Endothelial cell of hepatic sinusoid (primary cell): ENCODE data around the gene MTCL1.

Source experiments
- in situ Hi-C: cut with HindIII; loops from 2 replicates; pipeline ENCODE4 v1.10.0; 2017; ENCODE audit warnings: low sequenced_read_pairs

MTCL1 gene

GRCh38 chr18:8825729-8826375 is 120.5 kb downstream of the MTCL1 start:
- in situ Hi-C loops, result no loop called here

- in situ Hi-C loops, result no loop called here
Observed at GRCh38 chr18:8826514-8826913, 121.2 kb downstream of the MTCL1 start.

GRCh38 chr18:8826971-8827370 is 121.6 kb downstream of the MTCL1 start:
- in situ Hi-C loops, result no loop called here

- in situ Hi-C loops, result no loop called here
Observed at GRCh38 chr18:8828300-8828699, 122.9 kb downstream of the MTCL1 start.

GRCh38 chr18:8828798-8829197 is 123.4 kb downstream of the MTCL1 start:
- in situ Hi-C loops, result no loop called here

GRCh38 chr18:8830067-8831060 is 125.0 kb downstream of the MTCL1 start:
- in situ Hi-C loops, result loop anchor here (5.0 kb wide), 1 partner anchor 63 kb away; no protein-coding TSS in a partner anchor

- in situ Hi-C loops, result loop anchor here (5.0 kb wide), 1 partner anchor 64 kb away; no protein-coding TSS in a partner anchor
Observed at GRCh38 chr18:8831112-8831511, 125.8 kb downstream of the MTCL1 start.

- in situ Hi-C loops, result loop anchor here (5.0 kb wide), 1 partner anchor 64 kb away; no protein-coding TSS in a partner anchor
Observed at GRCh38 chr18:8831531-8831930, 126.2 kb downstream of the MTCL1 start.

GRCh38 chr18:8833480-8833879 is 128.1 kb downstream of the MTCL1 start:
- in situ Hi-C loops, result loop anchor here (5.0 kb wide), 1 partner anchor 66 kb away; no protein-coding TSS in a partner anchor

GRCh38 chr18:8834881-8835280 is 129.5 kb downstream of the MTCL1 start:
- in situ Hi-C loops, result loop anchor here (5.0 kb wide), 1 partner anchor 68 kb away; no protein-coding TSS in a partner anchor

- in situ Hi-C loops, result no loop called here
Observed at GRCh38 chr18:8835521-8835953, 130.2 kb downstream of the MTCL1 start.

- in situ Hi-C loops, result no loop called here
Observed at GRCh38 chr18:8839281-8839680, 133.9 kb downstream of the MTCL1 start.

GRCh38 chr18:8841781-8842485 is 136.6 kb downstream of the MTCL1 start:
- in situ Hi-C loops, result no loop called here

- in situ Hi-C loops, result no loop called here
Observed at GRCh38 chr18:8842506-8842905, 137.2 kb downstream of the MTCL1 start.

- in situ Hi-C loops, result no loop called here
Observed at GRCh38 chr18:8843005-8843404, 137.6 kb downstream of the MTCL1 start.

- in situ Hi-C loops, result no loop called here
Observed at GRCh38 chr18:8844721-8845148, 139.4 kb downstream of the MTCL1 start.

- in situ Hi-C loops, result no loop called here
Observed at GRCh38 chr18:8845506-8845905, 140.2 kb downstream of the MTCL1 start.

- in situ Hi-C loops, result no loop called here
Observed at GRCh38 chr18:8847066-8847755, 141.9 kb downstream of the MTCL1 start.

- in situ Hi-C loops, result no loop called here
Observed at GRCh38 chr18:8847900-8848299, 142.5 kb downstream of the MTCL1 start.

GRCh38 chr18:8848541-8848940 is 143.2 kb downstream of the MTCL1 start:
- in situ Hi-C loops, result no loop called here
